Right ventricle myocardium inferior (tissue), 1 donor: ENCODE measurements around the gene KDM4C. TPM values are rescaled to one million over a fixed set of nuclear protein-coding genes. Genes with fewer than 3 reads are reported as not detected.
"Not testable (repeated sequence)": the region's sequence is repeated elsewhere in the genome, so short reads cannot be mapped to it uniquely, and the experiment has no call there.

ENCODE experiments used
- ATAC-seq: fragments of 200-7000 bp; cut with Tn5 transposase; one replicate; pipeline ENCODE4 v1.9.1; 2020; ENCODE audit warnings: mild to moderate bottlenecking, moderate library complexity
- DNase-seq: peaks from one replicate; pipeline ENCODE4 v3.0.0; 2021; ENCODE audit errors: missing footprints
- intact Hi-C: fragments of 100-400 bp; cut with DNase I; formaldehyde crosslinking; loops from one replicate; pipeline ENCODE4 v1.11.0; 2022
- total RNA-seq: library from RNA; stranded (reverse); fragmentation: NEBNext Ultra II Directional; extraction: Animal tissue kit (Norgen Biotek cat#: 25700); gene quantifications from one replicate; pipeline ENCODE4 v1.2.1, GENCODE V29; 2021
- donor health status: DM: no; HTN: yes; CAD: no; lungs with severe emphysema.

Gene KDM4C
- total RNA-seq, 1 donor from 2014 or later = 15.3 TPM

GRCh38 chr9:6937209-6937608 is 179.4 kb downstream of the KDM4C start:
- ATAC-seq (no peak), DNase-seq (no peak)
- intact Hi-C loops = no loop called here

GRCh38 chr9:6938447-6938846 is 180.7 kb downstream of the KDM4C start:
- intact Hi-C loops = no loop called here
- ATAC-seq = peak; percentile 60

GRCh38 chr9:6938873-6939272 is 181.1 kb downstream of the KDM4C start:
- ATAC-seq (no peak), DNase-seq (no peak)
- intact Hi-C loops = no loop called here

More at GRCh38 chr9:6938447-6938846, 180.7 kb downstream of the KDM4C start:
- DNase-seq = no peak

GRCh38 chr9:6941501-6941900 is 183.7 kb downstream of the KDM4C start:
- ATAC-seq (no peak), DNase-seq (no peak)
- intact Hi-C loops = no loop called here

GRCh38 chr9:6942406-6942805 is 184.6 kb downstream of the KDM4C start:
- no peak for ATAC-seq
- DNase-seq = no peak
- intact Hi-C loops = no loop called here

GRCh38 chr9:6943293-6943692 is 185.5 kb downstream of the KDM4C start:
- intact Hi-C loops = no loop called here
- DNase-seq (no peak), ATAC-seq (no peak)

GRCh38 chr9:6944093-6944551 is 186.3 kb downstream of the KDM4C start:
- intact Hi-C loops = no loop called here
- ATAC-seq = no peak

GRCh38 chr9:6944896-6945295 is 187.1 kb downstream of the KDM4C start:
- DNase-seq (no peak), ATAC-seq (no peak)
- intact Hi-C loops = no loop called here

More at GRCh38 chr9:6944093-6944551, 186.3 kb downstream of the KDM4C start:
- DNase-seq = no peak

GRCh38 chr9:6945816-6946215 is 188.0 kb downstream of the KDM4C start:
- DNase-seq (no peak), ATAC-seq (no peak)

GRCh38 chr9:6946583-6947166 is 188.9 kb downstream of the KDM4C start:
- intact Hi-C loops = no loop called here
- no peak for DNase-seq

More at GRCh38 chr9:6945816-6946215, 188.0 kb downstream of the KDM4C start:
- intact Hi-C loops = no loop called here

GRCh38 chr9:6948921-6949320 is 191.1 kb downstream of the KDM4C start:
- ATAC-seq, intact Hi-C loops, DNase-seq: not testable (repeated sequence)

More at GRCh38 chr9:6946583-6947166, 188.9 kb downstream of the KDM4C start:
- no peak for ATAC-seq

GRCh38 chr9:6955251-6955921 is 197.6 kb downstream of the KDM4C start:
- ATAC-seq = no peak
- intact Hi-C loops = no loop called here
- no peak for DNase-seq

- ATAC-seq (no peak), DNase-seq (no peak)
- intact Hi-C loops = no loop called here
These were observed 199.1 kb downstream of the KDM4C start for GRCh38 chr9:6956879-6957278.

- DNase-seq (no peak), ATAC-seq (no peak)
- intact Hi-C loops = no loop called here
These were observed 201.7 kb downstream of the KDM4C start for GRCh38 chr9:6959270-6960000.

GRCh38 chr9:6960777-6961176 is 203.0 kb downstream of the KDM4C start:
- DNase-seq = no peak
- no peak for ATAC-seq
- intact Hi-C loops = no loop called here

- intact Hi-C loops = no loop called here
- DNase-seq (no peak), ATAC-seq (no peak)
These were observed 204.2 kb downstream of the KDM4C start for GRCh38 chr9:6961845-6962522.

- intact Hi-C loops = no loop called here
- ATAC-seq (no peak), DNase-seq (no peak)
These were observed 207.8 kb downstream of the KDM4C start for GRCh38 chr9:6965566-6965965.

- no peak for ATAC-seq
- intact Hi-C loops = no loop called here
- DNase-seq = no peak
These were observed 210.5 kb downstream of the KDM4C start for GRCh38 chr9:6968271-6968670.

- intact Hi-C loops = no loop called here
- no peak for ATAC-seq
- no peak for DNase-seq
These were observed 212.0 kb downstream of the KDM4C start for GRCh38 chr9:6969805-6970204.
